22Rv1 (cell line): ENCODE data around the gene ARHGAP18.

Source experiments
- ZFX ChIP-seq: fragments of 450-650 bp; IDR thresholded peaks from 2 replicates; pipeline ENCODE4 v1.6.1; 2017; ENCODE audit warnings: antibody characterized with exemption, borderline replicate concordance
- TF ChIP-seq, protein P1 (sequence below): fragments of 450-650 bp; IDR thresholded peaks from 2 replicates; pipeline ENCODE4 v1.5.1; 2017; ENCODE audit warnings: mild to moderate bottlenecking

DNA sequence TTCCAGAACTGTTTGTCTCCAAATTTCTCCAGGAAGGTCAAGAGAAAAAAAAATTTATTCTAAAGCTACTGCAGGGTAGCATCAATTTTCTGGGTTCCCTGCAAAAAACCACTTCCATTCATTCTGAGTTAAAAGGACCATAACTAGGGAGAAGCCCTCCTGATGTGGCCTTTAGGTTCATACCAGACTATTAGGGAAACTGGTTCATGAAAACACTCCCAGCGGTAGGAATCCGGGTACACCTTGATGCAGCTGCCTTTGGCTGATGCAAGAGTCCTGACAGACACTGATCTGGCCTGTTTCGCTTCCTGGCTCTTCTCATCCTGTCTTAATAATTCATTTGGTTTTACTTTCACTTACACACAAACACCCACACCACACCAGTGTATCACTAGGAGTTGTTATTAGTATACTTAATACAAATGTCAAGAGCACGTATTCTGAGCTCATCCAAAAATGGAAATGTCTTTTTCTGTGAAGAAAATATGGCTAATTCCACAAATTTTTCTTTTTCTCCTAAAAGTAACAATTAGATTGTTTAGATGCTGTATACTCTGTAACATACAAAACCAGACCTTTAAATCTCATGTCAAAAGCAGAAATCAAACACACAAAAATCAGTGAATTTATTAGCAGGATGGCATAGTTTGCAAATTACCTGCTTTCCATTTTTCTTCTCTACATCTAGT, 38.4 kb upstream of the ARHGAP18 start:
- TF ChIP-seq, protein P1, sequence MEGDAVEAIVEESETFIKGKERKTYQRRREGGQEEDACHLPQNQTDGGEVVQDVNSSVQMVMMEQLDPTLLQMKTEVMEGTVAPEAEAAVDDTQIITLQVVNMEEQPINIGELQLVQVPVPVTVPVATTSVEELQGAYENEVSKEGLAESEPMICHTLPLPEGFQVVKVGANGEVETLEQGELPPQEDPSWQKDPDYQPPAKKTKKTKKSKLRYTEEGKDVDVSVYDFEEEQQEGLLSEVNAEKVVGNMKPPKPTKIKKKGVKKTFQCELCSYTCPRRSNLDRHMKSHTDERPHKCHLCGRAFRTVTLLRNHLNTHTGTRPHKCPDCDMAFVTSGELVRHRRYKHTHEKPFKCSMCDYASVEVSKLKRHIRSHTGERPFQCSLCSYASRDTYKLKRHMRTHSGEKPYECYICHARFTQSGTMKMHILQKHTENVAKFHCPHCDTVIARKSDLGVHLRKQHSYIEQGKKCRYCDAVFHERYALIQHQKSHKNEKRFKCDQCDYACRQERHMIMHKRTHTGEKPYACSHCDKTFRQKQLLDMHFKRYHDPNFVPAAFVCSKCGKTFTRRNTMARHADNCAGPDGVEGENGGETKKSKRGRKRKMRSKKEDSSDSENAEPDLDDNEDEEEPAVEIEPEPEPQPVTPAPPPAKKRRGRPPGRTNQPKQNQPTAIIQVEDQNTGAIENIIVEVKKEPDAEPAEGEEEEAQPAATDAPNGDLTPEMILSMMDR: no peak
- no peak for TF ChIP-seq ZFX
